C4-2B (cell line): ENCODE data around the gene CPLX1.

Source experiments
- H3K27ac ChIP-seq: fragments of 450-650 bp; 2 replicates; pipeline ENCODE4 v1.5.1; 2017
- CTCF ChIP-seq: fragments of 450-650 bp; conservative IDR thresholded peaks from 2 replicates; pipeline ENCODE4 v1.5.1; 2017; ENCODE audit warnings: mild to moderate bottlenecking
- ZFX ChIP-seq: fragments of 450-650 bp; IDR thresholded peaks from 2 replicates; pipeline ENCODE4 v1.6.1; 2017

CPLX1 gene

GRCh38 chr4:772776-773175 is 53.2 kb downstream of the CPLX1 start:
- no peak overlapping the region; the same call in 1 of the 2 replicates for H3K27ac ChIP-seq
- TF ChIP-seq CTCF (no peak), ZFX (no peak)

- no peak overlapping the region for H3K27ac ChIP-seq
- TF ChIP-seq ZFX (no peak), CTCF (no peak)
Measured at GRCh38 chr4:772118-772517, 53.8 kb downstream of the CPLX1 start.

GRCh38 chr4:771464-771863 is 54.5 kb downstream of the CPLX1 start:
- H3K27ac ChIP-seq: no peak overlapping the region
- TF ChIP-seq ZFX (no peak), CTCF (no peak)

GRCh38 chr4:770022-770421 is 55.9 kb downstream of the CPLX1 start:
- H3K27ac ChIP-seq: no peak overlapping the region
- TF ChIP-seq CTCF (no peak), ZFX (no peak)

GRCh38 chr4:769511-769910 is 56.4 kb downstream of the CPLX1 start:
- TF ChIP-seq ZFX (no peak), CTCF (no peak)
- H3K27ac ChIP-seq: no peak overlapping the region

- TF ChIP-seq ZFX (no peak), CTCF (no peak)
- no peak overlapping the region for H3K27ac ChIP-seq
Measured at GRCh38 chr4:768995-769394, 56.9 kb downstream of the CPLX1 start.

GRCh38 chr4:768076-768475 is 57.9 kb downstream of the CPLX1 start:
- no peak overlapping the region for H3K27ac ChIP-seq
- no peak for TF ChIP-seq CTCF
- TF ChIP-seq ZFX: no peak
